ENCODE data around the gene WNT9A.

GRCh38 chr1:227951624-227952373 lies 4.1 kb upstream of the WNT9A start:
- no peak for TF ChIP-seq CTCF (conservative IDR thresholded peaks at IDR 0.05; ENCODE audit: low read depth, low read length)
- TF ChIP-seq EZH2 (IDR thresholded peaks at IDR 0.05; ENCODE audit: low read length, unreplicated experiment), result no peak

Data from PC-3 (cell line).